K562 (cell line): ENCODE data around the gene C16orf95. TPM values are rescaled to one million over a fixed set of nuclear protein-coding genes. Genes with fewer than 3 reads are reported as not detected.

ENCODE experiments used
- CTCF ChIP-seq, 3 experiments: IDR thresholded peaks in 2 of 3; conservative IDR thresholded peaks in 1 of 3; 2 replicates each; pipeline ENCODE4 v1.5.1; 2011 to 2012; ENCODE audit warnings: low read length in 3 of 3, mild to moderate bottlenecking in 3 of 3, control low read depth in 2 of 3, improper control_type of control experiment in 1 of 3, inconsistent platforms in 1 of 3, low read depth in 1 of 3, mixed read lengths in 1 of 3, moderate library complexity in 1 of 3; ENCODE audit not compliant: insufficient read depth in 2 of 3
- HEY1 ChIP-seq: fragments of 250-450 bp; sonication (Bioruptor Pico); IDR thresholded peaks from 2 replicates; pipeline ENCODE4 v1.5.0; 2020; ENCODE audit warnings: mild to moderate bottlenecking, moderate library complexity, borderline replicate concordance
- JUND ChIP-seq, 2 experiments: IDR thresholded peaks; 2 replicates in 1 of 2; 3 replicates in 1 of 2; pipeline ENCODE4 v1.6.1; 2011; ENCODE audit warnings: borderline replicate concordance in 2 of 2, low read depth in 2 of 2, low read length in 2 of 2, improper control_type of control experiment in 1 of 2, missing biosample characterization in 1 of 2, missing genetic modification characterization in 1 of 2, missing genetic modification reagents in 1 of 2
- MAZ ChIP-seq, 2 experiments: fragments of 450-650 bp in 1 of 2; sonication (generic) in 1 of 2; formaldehyde crosslinking; IDR thresholded peaks in 1 of 2; conservative IDR thresholded peaks in 1 of 2; 2 replicates each; pipeline versions ENCODE4 v1.4.0 to v1.5.0; 2020; ENCODE audit warnings: mild to moderate bottlenecking in 1 of 2, missing genetic modification reagents in 1 of 2
- RAD21 ChIP-seq, 2 experiments: fragments of 250-450 bp in 1 of 2; fragments of 450-650 bp in 1 of 2; sonication (Bioruptor Pico) in 1 of 2; formaldehyde crosslinking in 1 of 2; IDR thresholded peaks in 1 of 2; conservative IDR thresholded peaks in 1 of 2; 2 replicates each; pipeline versions ENCODE4 v1.4.0 to v1.8.0; 2020 to 2022; ENCODE audit warnings: mild to moderate bottlenecking in 2 of 2, moderate library complexity in 1 of 2
- RB1 ChIP-seq: fragments of 450-650 bp; IDR thresholded peaks from 2 replicates; pipeline ENCODE4 v1.6.1; 2017; ENCODE audit warnings: low read depth, mild to moderate bottlenecking
- VEZF1 ChIP-seq: fragments of 200-800 bp; sonication (Bioruptor generic); IDR thresholded peaks from 2 replicates; pipeline ENCODE4 v1.6.1; 2017; ENCODE audit warnings: missing genetic modification characterization, missing compliant biosample characterization
- ZBTB7A ChIP-seq: IDR thresholded peaks from 2 replicates; pipeline ENCODE4 v1.6.1; 2011; ENCODE audit warnings: low read depth, mild to moderate bottlenecking, low read length, moderate library complexity, borderline replicate concordance; ENCODE audit not compliant: control insufficient read depth
- ZNF263 ChIP-seq: sonication (generic); formaldehyde crosslinking; IDR thresholded peaks from 2 replicates; pipeline ENCODE4 v1.8.0; 2022; ENCODE audit warnings: mild to moderate bottlenecking, missing genetic modification reagents, borderline replicate concordance
- polyA plus RNA-seq, 8 experiments: library from polyadenylated mRNA; depleted of rRNA in 4 of 8; stranded (reverse) in 5 of 8; unstranded in 3 of 8; fragments of >200 nt; fragmentation: Nextera tagmentation in 2 of 8; fragmentation: Illumina TruSeq in 1 of 8; extraction: Ambion mirVana in 2 of 8; extraction: Trizol in 1 of 8; gene quantifications; 2 replicates each; pipeline versions ENCODE4 v1.2.1 to v1.2.3, GENCODE V29; 2011 to 2014; ENCODE audit warnings: inconsistent platforms in 1 of 8, missing spikeins in 1 of 8
- total RNA-seq, 7 experiments: library from RNA; depleted of rRNA in 6 of 7; stranded (reverse); fragments of >200 nt in 6 of 7; fragmentation: Illumina TruSeq in 2 of 7; extraction: Trizol in 2 of 7; gene quantifications; 2 replicates each; pipeline versions ENCODE4 v1.2.1 to v1.2.3, GENCODE V29; 2011 to 2021; ENCODE audit warnings: low replicate concordance in 1 of 7

Gene C16orf95
- total and polyA plus RNA-seq, 9 of the 15 experiments (the other 6 are each of a cell fraction or from before 2014, with no cell fraction given), result 6.5 to 20.5 (median 9.4) TPM

- TF ChIP-seq VEZF1 (CRISPR knock-in tag), result peak; percentile 72
- peak; percentile 67 to 90 (median 81) for TF ChIP-seq CTCF (IDR thresholded peaks at IDR 0.05 in 2 of 3, conservative IDR thresholded peaks at IDR 0.05 in 1 of 3; ENCODE audit: insufficient read depth in 2 of 3, low read depth in 1 of 3, low read length in 3 of 3)
- peak; percentile 37; the same call in 1 of the 2 replicates for TF ChIP-seq ZNF263 (CRISPR knock-in tag)
- TF ChIP-seq MAZ (CRISPR knock-in tag; conservative IDR thresholded peaks at IDR 0.05 in 1 of 2, IDR thresholded peaks at IDR 0.05 in 1 of 2), result peak in 1 of 2 experiments; percentile 80; a peak in 2 of 4 replicates
- peak; percentile 41; the same call in 1 of the 2 replicates for TF ChIP-seq ZBTB7A
- TF ChIP-seq HEY1 (CRISPR knock-in tag), result 0 out of 2 replicates have a peak, but pooled peaks have one; percentile 43
- TF ChIP-seq RAD21 (CRISPR knock-in tag; conservative IDR thresholded peaks at IDR 0.05 in 1 of 2, IDR thresholded peaks at IDR 0.05 in 1 of 2), result peak; percentile 43 to 72
- TF ChIP-seq RB1, result 0 out of 2 replicates have a peak, but pooled peaks have one; percentile 35
- TF ChIP-seq JUND (IDR thresholded peaks at IDR 0.05; ENCODE audit: borderline replicate concordance, low read depth, low read length), result 0 out of 2 replicates have a peak, but pooled peaks have one; percentile 22
- TF ChIP-seq JUND (tag; IDR thresholded peaks at IDR 0.05; ENCODE audit: borderline replicate concordance, low read depth, low read length), result no peak
Measured at GRCh38 chr16:87324411-87325275, 7.5 kb upstream of the C16orf95 start (continued).
